Uterus (tissue), 4 donors: Measurements from ENCODE around the gene CBR1. TPM values are rescaled to one million over a fixed set of nuclear protein-coding genes. Genes with fewer than 3 reads are reported as not detected.

Experiments
- DNase-seq, 2 donors: peaks; one replicate each; pipeline ENCODE4 v3.0.0-alpha.2; 2019 to 2020
- H3K27ac ChIP-seq, 2 donors: fragments of 200-600 bp; sonication (generic); 1 replicate in 1 of 2; 2 replicates in 1 of 2; pipeline ENCODE4 v1.5.1; 2016 to 2018
- H3K27me3 ChIP-seq, 2 donors: fragments of 200-600 bp; sonication (generic); one replicate each; pipeline ENCODE4 v1.5.1; 2018 to 2019; ENCODE audit warnings: control low read depth in 1 of 2
- H3K36me3 ChIP-seq, 2 donors: fragments of 200-600 bp; sonication (generic); one replicate each; pipeline ENCODE4 v1.5.1; 2019; ENCODE audit warnings: control low read depth in 1 of 2
- H3K4me1 ChIP-seq, 2 donors: fragments of 200-600 bp; sonication (generic); one replicate each; pipeline ENCODE4 v1.5.1; 2018 to 2019; ENCODE audit warnings: control low read depth in 1 of 2
- H3K4me3 ChIP-seq, 2 donors: fragments of 200-600 bp; sonication (generic); 1 replicate in 1 of 2; 2 replicates in 1 of 2; pipeline ENCODE4 v1.5.1; 2018 to 2019; ENCODE audit warnings: mild to moderate bottlenecking in 1 of 2
- H3K9me3 ChIP-seq, 2 donors: fragments of 200-600 bp; sonication (generic); one replicate each; pipeline ENCODE4 v1.5.1; 2019; ENCODE audit warnings: control low read depth in 1 of 2
- CTCF ChIP-seq, 4 experiments: fragments of 200-600 bp in 2 of 4; fragments of 450-650 bp in 2 of 4; sonication (generic) in 2 of 4; IDR thresholded peaks; one replicate each; pipeline ENCODE4 v1.5.1; 2016 to 2019; ENCODE audit warnings: antibody characterized with exemption in 4 of 4, mild to moderate bottlenecking in 2 of 4, moderate library complexity in 1 of 4
- POLR2A ChIP-seq, 2 donors: fragments of 450-650 bp; IDR thresholded peaks; one replicate each; pipeline ENCODE4 v1.6.1; 2016; ENCODE audit warnings: antibody characterized with exemption in 2 of 2, mild to moderate bottlenecking in 1 of 2, moderate library complexity in 1 of 2
- intact Hi-C: fragments of 100-400 bp; cut with DNase I; formaldehyde crosslinking; loops from one replicate; pipeline ENCODE4 v1.15.1; 2023; ENCODE audit warnings: low total_unique reads
- total RNA-seq, 4 donors: library from RNA; depleted of rRNA in 3 of 4; stranded (reverse); fragments of >200 nt in 3 of 4; gene quantifications; one replicate each; pipeline versions ENCODE4 v1.1.0 to v1.2.4, GENCODE V29; 2014 to 2023
- donor health status: DM: yes; HTN: yes; CAD: no.

CBR1 gene
- total RNA-seq, 4 donors from 2014 or later: 35.7 to 152 (median 57.9) TPM

- Histone ChIP-seq H3K4me3 (no peak overlapping the region), H3K27ac (no peak overlapping the region), H3K9me3 (no peaks in the 10 kb centered on the region), H3K4me1 (no peaks in the 10 kb centered on the region), H3K27me3 (no peaks in the 10 kb centered on the region), H3K36me3 (no peaks in the 10 kb centered on the region)
- TF ChIP-seq CTCF (IDR thresholded peaks at IDR 0.05) (no peak), POLR2A (IDR thresholded peaks at IDR 0.05) (no peak)
- intact Hi-C loops: no loop called here
- no peak for DNase-seq
Measured at GRCh38 chr21:36079671-36080070, 9.8 kb downstream of the CBR1 start.

- no peaks in the 10 kb centered on the region for H3K27me3 ChIP-seq
- TF ChIP-seq POLR2A (IDR thresholded peaks at IDR 0.05) (no peak), CTCF (IDR thresholded peaks at IDR 0.05) (no peak)
- no peak overlapping the region for H3K27ac ChIP-seq
Measured at GRCh38 chr21:36080386-36080785, 10.6 kb downstream of the CBR1 start.

GRCh38 chr21:36082237-36082664 is 12.4 kb downstream of the CBR1 start:
- no peak overlapping the region for H3K4me3 ChIP-seq
- no peaks in the 10 kb centered on the region for H3K27me3 ChIP-seq
- H3K4me1 ChIP-seq: no peaks in the 10 kb centered on the region
- intact Hi-C loops: no loop called here
- no peak for TF ChIP-seq POLR2A (IDR thresholded peaks at IDR 0.05)
- TF ChIP-seq CTCF (IDR thresholded peaks at IDR 0.05): no peak
- no peaks in the 10 kb centered on the region for H3K36me3 ChIP-seq
- no peaks in the 10 kb centered on the region for H3K9me3 ChIP-seq
- H3K27ac ChIP-seq: no peak overlapping the region
- DNase-seq: no peak

More at GRCh38 chr21:36080386-36080785, 10.6 kb downstream of the CBR1 start:
- no peaks in the 10 kb centered on the region for H3K9me3 ChIP-seq
- no peak overlapping the region for H3K4me3 ChIP-seq
- no peak for DNase-seq
- no peaks in the 10 kb centered on the region for H3K4me1 ChIP-seq
- intact Hi-C loops: no loop called here
- no peaks in the 10 kb centered on the region for H3K36me3 ChIP-seq

- H3K27ac ChIP-seq: no peak overlapping the region
- no peak for DNase-seq
Measured at GRCh38 chr21:36087362-36088138, 17.7 kb downstream of the CBR1 start.

More at GRCh38 chr21:36087362-36088138, 17.7 kb downstream of the CBR1 start:
- no peak for TF ChIP-seq CTCF (IDR thresholded peaks at IDR 0.05)
- no peak for TF ChIP-seq POLR2A (IDR thresholded peaks at IDR 0.05)
- no peak overlapping the region for H3K4me3 ChIP-seq
- H3K9me3 ChIP-seq: no peaks in the 10 kb centered on the region
- H3K36me3 ChIP-seq: no peaks in the 10 kb centered on the region
- H3K4me1 ChIP-seq: no peaks in the 10 kb centered on the region
- intact Hi-C loops: no loop called here
- H3K27me3 ChIP-seq: no peaks in the 10 kb centered on the region
